ENCODE results near the gene CD300LF. TPM values are rescaled to one million over a fixed set of nuclear protein-coding genes. Genes with fewer than 3 reads are reported as not detected.

CD300LF gene
- total RNA-seq, 1 donor from 2014 or later, result 0.19 TPM

DNA sequence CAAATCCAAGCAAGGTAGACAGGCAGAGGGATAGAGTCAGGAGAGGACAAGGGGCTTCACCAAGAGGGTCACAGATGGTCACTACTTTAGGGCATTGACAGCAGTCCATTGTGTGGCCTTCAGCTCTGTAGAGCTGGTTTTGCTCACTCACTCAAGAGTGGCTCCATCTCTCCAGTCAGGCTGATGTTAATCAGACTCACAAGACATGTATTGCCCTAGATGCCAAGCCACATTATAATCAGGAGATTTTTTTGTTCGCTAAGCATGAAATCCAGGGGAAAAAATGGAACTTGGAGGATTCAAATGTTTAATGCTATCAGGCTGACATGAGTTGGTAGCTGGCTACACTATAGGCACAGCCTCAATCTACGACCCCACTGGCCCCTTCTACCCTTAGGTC is 32.5 kb downstream of the CD300LF start:
- H3K4me3 Mint-ChIP-seq, result no peak overlapping the region
- H3K9me3 Mint-ChIP-seq, result no peaks in the 10 kb centered on the region
- no peaks in the 10 kb centered on the region for H3K4me1 Mint-ChIP-seq (ENCODE audit: unreplicated experiment)
- H3K27me3 Mint-ChIP-seq, result peaks cover 65% of the 10 kb centered on the region
- DNase-seq (ENCODE audit: extremely low spot score, unreplicated experiment), result no peak
- H3K27ac Mint-ChIP-seq, result no peak overlapping the region
- H3K36me3 Mint-ChIP-seq, result no peaks in the 10 kb centered on the region
- TF ChIP-seq, protein P1, sequence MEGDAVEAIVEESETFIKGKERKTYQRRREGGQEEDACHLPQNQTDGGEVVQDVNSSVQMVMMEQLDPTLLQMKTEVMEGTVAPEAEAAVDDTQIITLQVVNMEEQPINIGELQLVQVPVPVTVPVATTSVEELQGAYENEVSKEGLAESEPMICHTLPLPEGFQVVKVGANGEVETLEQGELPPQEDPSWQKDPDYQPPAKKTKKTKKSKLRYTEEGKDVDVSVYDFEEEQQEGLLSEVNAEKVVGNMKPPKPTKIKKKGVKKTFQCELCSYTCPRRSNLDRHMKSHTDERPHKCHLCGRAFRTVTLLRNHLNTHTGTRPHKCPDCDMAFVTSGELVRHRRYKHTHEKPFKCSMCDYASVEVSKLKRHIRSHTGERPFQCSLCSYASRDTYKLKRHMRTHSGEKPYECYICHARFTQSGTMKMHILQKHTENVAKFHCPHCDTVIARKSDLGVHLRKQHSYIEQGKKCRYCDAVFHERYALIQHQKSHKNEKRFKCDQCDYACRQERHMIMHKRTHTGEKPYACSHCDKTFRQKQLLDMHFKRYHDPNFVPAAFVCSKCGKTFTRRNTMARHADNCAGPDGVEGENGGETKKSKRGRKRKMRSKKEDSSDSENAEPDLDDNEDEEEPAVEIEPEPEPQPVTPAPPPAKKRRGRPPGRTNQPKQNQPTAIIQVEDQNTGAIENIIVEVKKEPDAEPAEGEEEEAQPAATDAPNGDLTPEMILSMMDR (conservative IDR thresholded peaks at IDR 0.05), result no peak

DNA sequence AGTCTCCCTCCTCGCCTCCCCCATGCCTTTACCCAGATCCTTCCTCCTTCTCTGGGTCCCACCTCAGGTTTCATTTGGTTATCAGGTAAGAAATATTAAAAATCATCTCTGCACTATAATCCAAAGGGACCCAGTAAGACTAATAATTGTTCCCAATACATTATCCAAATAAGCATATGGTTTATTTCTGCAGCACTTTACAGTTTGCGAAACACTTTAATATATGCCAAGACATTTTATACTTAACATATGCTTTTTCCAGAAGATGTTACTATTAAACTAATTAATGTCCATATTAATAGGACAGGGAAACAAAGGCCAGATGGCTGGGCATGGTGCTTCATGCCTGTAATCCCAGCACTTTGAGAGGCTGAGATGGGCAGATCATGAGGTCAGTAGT is 33.3 kb downstream of the CD300LF start:
- no peaks in the 10 kb centered on the region for H3K36me3 Mint-ChIP-seq
- H3K9me3 Mint-ChIP-seq, result no peaks in the 10 kb centered on the region
- peaks cover 71% of the 10 kb centered on the region for H3K27me3 Mint-ChIP-seq
- H3K4me1 Mint-ChIP-seq (ENCODE audit: unreplicated experiment), result no peaks in the 10 kb centered on the region
- no peak for DNase-seq (ENCODE audit: extremely low spot score, unreplicated experiment)
- TF ChIP-seq, protein P1 (conservative IDR thresholded peaks at IDR 0.05), result no peak
- no peak overlapping the region for H3K4me3 Mint-ChIP-seq
- H3K27ac Mint-ChIP-seq, result no peak overlapping the region

DNA sequence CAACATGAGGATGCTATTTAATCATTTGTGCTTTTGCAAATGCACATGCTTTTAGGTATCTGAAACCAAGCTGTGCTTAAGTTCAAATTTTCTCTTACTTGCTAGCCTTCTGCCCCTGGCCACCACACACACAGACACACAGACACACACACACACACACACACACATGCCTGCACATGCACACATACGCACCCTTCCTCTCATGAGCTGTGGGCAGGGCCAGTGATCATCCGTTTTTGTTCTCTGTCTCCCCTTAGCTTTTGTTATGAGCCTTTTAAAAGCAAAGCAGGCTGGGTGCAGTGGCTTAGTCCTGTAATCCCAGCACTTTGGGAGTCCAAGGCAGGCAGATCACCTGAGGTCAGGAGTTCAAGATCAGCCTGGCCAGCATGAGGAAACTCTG is 34.2 kb downstream of the CD300LF start:
- no peak overlapping the region for H3K4me3 Mint-ChIP-seq
- H3K4me1 Mint-ChIP-seq (ENCODE audit: unreplicated experiment), result no peaks in the 10 kb centered on the region
- TF ChIP-seq, protein P1 (conservative IDR thresholded peaks at IDR 0.05), result no peak
- no peaks in the 10 kb centered on the region for H3K36me3 Mint-ChIP-seq
- DNase-seq (ENCODE audit: extremely low spot score, unreplicated experiment), result no peak
- H3K27ac Mint-ChIP-seq, result no peak overlapping the region
- peaks cover 69% of the 10 kb centered on the region for H3K27me3 Mint-ChIP-seq
- H3K9me3 Mint-ChIP-seq, result no peaks in the 10 kb centered on the region

DNA sequence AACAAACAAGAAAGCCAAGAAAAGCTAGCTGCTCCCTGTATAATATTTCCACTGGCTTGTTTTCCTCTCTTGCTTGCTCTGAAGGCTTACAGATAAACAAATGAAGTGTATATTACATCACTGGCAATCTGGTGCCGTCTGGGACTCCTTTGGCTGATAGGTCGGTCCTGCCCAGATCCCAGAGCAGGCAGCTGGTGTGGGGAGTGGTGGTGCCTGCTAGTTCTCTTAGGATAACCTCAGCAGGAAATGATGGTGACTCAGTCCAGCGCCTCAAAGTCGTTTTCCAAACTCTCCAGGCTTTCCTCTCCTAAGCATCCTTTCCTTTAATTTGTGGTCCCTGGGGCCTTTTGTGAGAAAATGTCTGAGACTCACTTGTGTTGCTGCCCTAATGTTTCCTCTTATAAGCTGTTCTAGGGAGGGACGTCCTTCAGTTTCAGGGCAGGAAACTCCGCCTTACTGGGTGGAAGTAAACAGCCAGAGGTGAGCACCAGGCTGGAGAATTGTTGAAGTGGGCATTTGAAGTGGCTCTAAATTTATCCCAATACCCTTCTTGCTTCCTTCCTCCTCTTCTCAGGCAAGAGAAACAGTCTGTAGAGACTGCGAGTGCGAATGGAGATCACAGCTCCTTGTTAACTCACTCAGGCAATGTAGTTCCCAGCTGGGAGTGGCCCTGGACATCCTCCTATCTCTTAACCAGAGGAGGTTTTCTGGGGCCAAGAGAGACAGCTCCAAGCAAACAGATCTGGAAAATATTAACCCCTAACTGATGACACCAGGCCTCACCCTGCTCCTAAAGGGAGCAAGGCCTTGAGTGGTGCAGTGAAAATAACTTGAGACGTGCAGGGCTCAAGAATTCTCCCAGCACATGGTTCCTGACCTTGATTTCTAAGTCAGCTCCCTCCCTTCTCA is 34.9 kb downstream of the CD300LF start:
- no peak for DNase-seq (ENCODE audit: extremely low spot score, unreplicated experiment)

DNA sequence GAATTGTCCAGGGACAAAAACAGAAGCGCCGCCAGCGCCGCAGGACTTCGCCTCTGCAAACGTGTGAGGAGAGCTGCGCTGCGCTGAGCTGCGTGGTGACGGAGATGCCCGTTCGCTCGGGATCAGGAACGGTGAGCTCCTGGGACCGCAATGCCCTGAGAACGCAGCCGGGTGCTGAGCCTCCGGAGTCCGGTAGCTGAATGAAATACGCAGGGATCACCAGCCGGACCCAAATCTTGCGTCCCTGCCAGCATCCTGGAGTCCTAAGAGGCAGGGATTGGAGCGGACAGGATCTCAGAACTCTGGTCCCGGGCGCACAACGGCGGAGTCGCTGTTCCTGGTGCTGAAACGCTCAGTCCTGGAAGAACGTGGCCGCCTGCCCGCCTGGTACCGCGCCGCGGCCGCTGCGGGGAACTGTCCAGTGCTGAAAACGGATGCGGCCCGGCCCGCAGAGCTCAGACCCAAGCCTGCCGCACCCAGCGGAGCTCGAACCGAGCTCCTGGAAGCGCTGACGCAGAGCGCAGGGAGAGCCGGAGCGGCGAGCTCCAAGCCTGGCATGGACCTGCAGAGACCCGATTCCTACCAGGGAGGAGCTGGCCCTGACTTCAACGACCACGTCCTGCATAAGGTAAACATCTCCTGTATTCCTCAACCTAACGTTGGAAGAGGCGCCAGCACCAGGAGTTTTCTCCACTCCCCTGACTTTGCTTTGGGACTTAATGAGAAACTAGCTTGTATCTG is 41.5 kb downstream of the CD300LF start:
- Mint-ChIP-seq H3K4me3 (no peak overlapping the region), H3K36me3 (no peaks in the 10 kb centered on the region), H3K27ac (no peak overlapping the region), H3K9me3 (no peaks in the 10 kb centered on the region), H3K27me3 (peaks cover 80% of the 10 kb centered on the region), H3K4me1 (ENCODE audit: unreplicated experiment) (no peaks in the 10 kb centered on the region)
- TF ChIP-seq, protein P1 (conservative IDR thresholded peaks at IDR 0.05), result no peak
- peak; percentile 90 for DNase-seq (ENCODE audit: extremely low spot score, unreplicated experiment)

More for the DNA sequence above, 34.9 kb downstream of the CD300LF start:
- H3K4me1 Mint-ChIP-seq (ENCODE audit: unreplicated experiment), result no peaks in the 10 kb centered on the region
- H3K36me3 Mint-ChIP-seq, result no peaks in the 10 kb centered on the region
- TF ChIP-seq, protein P1 (conservative IDR thresholded peaks at IDR 0.05), result no peak
- H3K9me3 Mint-ChIP-seq, result no peaks in the 10 kb centered on the region
- H3K4me3 Mint-ChIP-seq, result no peak overlapping the region
- H3K27ac Mint-ChIP-seq, result no peak overlapping the region
- H3K27me3 Mint-ChIP-seq, result peaks cover 70% of the 10 kb centered on the region

Measured in type B pancreatic cell (in vitro differentiated cells).